Liver (tissue), 9 donors: ENCODE measurements around the gene BBIP1. TPM values are rescaled to one million over a fixed set of nuclear protein-coding genes. Genes with fewer than 3 reads are reported as not detected.

Source experiments
- DNase-seq: peaks from one replicate; pipeline ENCODE4 v3.0.0-alpha.2; 2017; ENCODE audit warnings: low spot score
- H3K27ac ChIP-seq, 2 donors: one replicate each; pipeline ENCODE4 v1.7.0; 2013; ENCODE audit warnings: inconsistent platforms in 2 of 2, low read length in 2 of 2, control low read depth in 1 of 2, low read depth in 1 of 2, mild to moderate bottlenecking in 1 of 2
- H3K27me3 ChIP-seq, 4 donors: one replicate each; pipeline versions ENCODE4 v1.6.1 to v1.7.0; 2013; ENCODE audit warnings: low read length in 3 of 4, inconsistent platforms in 1 of 4, mild to moderate bottlenecking in 1 of 4, moderate library complexity in 1 of 4; ENCODE audit not compliant: control insufficient read depth in 4 of 4, insufficient read depth in 4 of 4
- H3K36me3 ChIP-seq, 4 donors: one replicate each; pipeline versions ENCODE4 v1.6.1 to v1.7.0; 2013; ENCODE audit warnings: low read length in 3 of 4, mild to moderate bottlenecking in 3 of 4, low read depth in 1 of 4, moderate library complexity in 1 of 4; ENCODE audit not compliant: control insufficient read depth in 4 of 4, insufficient read depth in 3 of 4
- H3K4me1 ChIP-seq, 4 donors: one replicate each; pipeline versions ENCODE4 v1.6.1 to v1.7.0; 2013; ENCODE audit warnings: low read length in 3 of 4, mild to moderate bottlenecking in 3 of 4, moderate library complexity in 1 of 4; ENCODE audit not compliant: control insufficient read depth in 4 of 4, insufficient read depth in 4 of 4
- H3K4me3 ChIP-seq, 3 donors: one replicate each; pipeline versions ENCODE4 v1.6.1 to v1.7.0; 2013; ENCODE audit warnings: low read length in 3 of 3, control low read depth in 1 of 3, low read depth in 1 of 3, mild to moderate bottlenecking in 1 of 3
- H3K9ac ChIP-seq, 2 donors: one replicate each; pipeline ENCODE4 v1.7.0; 2013; ENCODE audit warnings: low read length in 2 of 2, mild to moderate bottlenecking in 2 of 2, moderate library complexity in 2 of 2, control low read depth in 1 of 2, low read depth in 1 of 2
- H3K9me3 ChIP-seq, 4 donors: one replicate each; pipeline versions ENCODE4 v1.6.1 to v1.7.0; 2013; ENCODE audit warnings: low read length in 3 of 4; ENCODE audit not compliant: control insufficient read depth in 4 of 4
- ATF3 ChIP-seq: IDR thresholded peaks from 2 replicates; pipeline ENCODE4 v1.6.1; 2016; ENCODE audit warnings: antibody characterized with exemption
- CTCF ChIP-seq: fragments of 150-350 bp; IDR thresholded peaks from 2 replicates; pipeline ENCODE4 v1.5.1; 2017; ENCODE audit warnings: improper control_type of control experiment, low read depth, low read length; ENCODE audit not compliant: missing input control
- EGR1 ChIP-seq, 2 donors: IDR thresholded peaks; 2 replicates each; pipeline ENCODE4 v1.6.1; 2016 to 2018; ENCODE audit warnings: antibody characterized with exemption in 2 of 2, low read depth in 2 of 2
- FOXA1 ChIP-seq: IDR thresholded peaks from 2 replicates; pipeline ENCODE4 v1.6.1; 2016; ENCODE audit warnings: antibody characterized with exemption
- FOXA2 ChIP-seq: IDR thresholded peaks from 2 replicates; pipeline ENCODE4 v1.6.1; 2016; ENCODE audit warnings: antibody characterized with exemption
- GABPA ChIP-seq, 2 donors: IDR thresholded peaks in 1 of 2; conservative IDR thresholded peaks in 1 of 2; 2 replicates each; pipeline ENCODE4 v1.6.1; 2016; ENCODE audit warnings: antibody characterized with exemption in 2 of 2, mild to moderate bottlenecking in 1 of 2, moderate library complexity in 1 of 2
- HNF4A ChIP-seq, 2 donors: conservative IDR thresholded peaks; 2 replicates each; pipeline ENCODE4 v1.6.1; 2016; ENCODE audit warnings: antibody characterized with exemption in 2 of 2, mild to moderate bottlenecking in 2 of 2
- HNF4G ChIP-seq: IDR thresholded peaks from 2 replicates; pipeline ENCODE4 v1.6.1; 2016; ENCODE audit warnings: antibody characterized with exemption
- JUND ChIP-seq, 2 donors: IDR thresholded peaks; 2 replicates each; pipeline ENCODE4 v1.6.1; 2016; ENCODE audit warnings: antibody characterized with exemption in 2 of 2
- NR2F2 ChIP-seq: IDR thresholded peaks from 2 replicates; pipeline ENCODE4 v1.6.1; 2016; ENCODE audit warnings: antibody characterized with exemption
- RAD21 ChIP-seq, 2 donors: IDR thresholded peaks; 2 replicates each; pipeline ENCODE4 v1.6.1; 2016; ENCODE audit warnings: antibody characterized with exemption in 2 of 2, mild to moderate bottlenecking in 2 of 2
- REST ChIP-seq: IDR thresholded peaks from 2 replicates; pipeline ENCODE4 v1.6.1; 2016; ENCODE audit warnings: antibody characterized with exemption, mild to moderate bottlenecking
- RXRA ChIP-seq, 2 donors: IDR thresholded peaks; 2 replicates each; pipeline ENCODE4 v1.6.1; 2017 to 2018; ENCODE audit warnings: antibody characterized with exemption in 2 of 2, mild to moderate bottlenecking in 1 of 2
- SP1 ChIP-seq: IDR thresholded peaks from 2 replicates; pipeline ENCODE4 v1.6.1; 2018; ENCODE audit warnings: antibody characterized with exemption, mild to moderate bottlenecking
- TAF1 ChIP-seq: conservative IDR thresholded peaks from 2 replicates; pipeline ENCODE4 v1.6.1; 2016; ENCODE audit warnings: antibody characterized with exemption, mild to moderate bottlenecking
- YY1 ChIP-seq: IDR thresholded peaks from 2 replicates; pipeline ENCODE4 v1.6.1; 2016; ENCODE audit warnings: antibody characterized with exemption, mild to moderate bottlenecking
- WGBS: extraction: QIAGEN DNeasy Blood & Tissue Kit; methylation state at CpG from one replicate; pipeline ENCODE4 v1.1.7; 2013; 5-methylcytosine and 5-hydroxymethylcytosine counted together
- polyA plus RNA-seq, 2 donors: library from polyadenylated mRNA; stranded (reverse) in 1 of 2; unstranded in 1 of 2; fragments of 200-250 nt in 1 of 2; fragments of >200 nt in 1 of 2; fragmentation: Nextera tagmentation in 1 of 2; extraction: Ambion mirVana in 1 of 2; gene quantifications; one replicate each; pipeline versions ENCODE4 v1.2.1 to v1.2.3, GENCODE V29; 2013 to 2015
- total RNA-seq, 2 donors: library from RNA; depleted of rRNA; stranded (reverse); fragments of >200 nt; gene quantifications; one replicate each; pipeline ENCODE4 v1.2.3, GENCODE V29; 2014
- donor health status: healthy.
- donor health status: healthy.
- donor health status: healthy.
- donor health status: healthy.
- donor health status: healthy.

Gene BBIP1
- total and polyA plus RNA-seq, 4 donors = 10.4 to 15.8 (median 11.1) TPM

GRCh38 chr10:110900983-110901382 is 18.0 kb downstream of the BBIP1 start:
- peaks cover 3 to 10% (median 4%) of the 10 kb centered on the region in 4 donors for H3K4me1 ChIP-seq
- H3K27me3 ChIP-seq = no peaks in the 10 kb centered on the region
- H3K36me3 ChIP-seq = peaks cover 0 to 21% (median 8%) of the 10 kb centered on the region in 4 donors
- no peak overlapping the region for H3K27ac ChIP-seq
- WGBS = 95% methylated on average over 2 of the region's 2 CpGs
- no peak for DNase-seq
- no peaks in the 10 kb centered on the region for H3K9me3 ChIP-seq
- no peak overlapping the region for H3K4me3 ChIP-seq
- H3K9ac ChIP-seq = no peak overlapping the region
- no peak for TF ChIP-seq RXRA (IDR thresholded peaks at IDR 0.05)
- no peak for TF ChIP-seq GABPA (IDR thresholded peaks at IDR 0.05 in 1 of 2, conservative IDR thresholded peaks at IDR 0.05 in 1 of 2)
- no peak for TF ChIP-seq CTCF

- DNase-seq = no peak
- no peaks in the 10 kb centered on the region for H3K27me3 ChIP-seq
- peaks cover 3 to 11% (median 6%) of the 10 kb centered on the region in 4 donors for H3K4me1 ChIP-seq
- no peak overlapping the region for H3K27ac ChIP-seq
- H3K4me3 ChIP-seq = no peak overlapping the region
- no peaks in the 10 kb centered on the region for H3K9me3 ChIP-seq
- TF ChIP-seq REST (no peak), RXRA (IDR thresholded peaks at IDR 0.05) (no peak), YY1 (no peak), RAD21 (IDR thresholded peaks at IDR 0.05) (no peak), CTCF (no peak), FOXA1 (no peak), HNF4A (conservative IDR thresholded peaks at IDR 0.05) (no peak), TAF1 (no peak), JUND (IDR thresholded peaks at IDR 0.05) (no peak), HNF4G (no peak), GABPA (IDR thresholded peaks at IDR 0.05 in 1 of 2, conservative IDR thresholded peaks at IDR 0.05 in 1 of 2) (no peak), SP1 (no peak), EGR1 (IDR thresholded peaks at IDR 0.05; ENCODE audit: low read depth in 2 of 2) (no peak), ATF3 (no peak), FOXA2 (no peak), NR2F2 (no peak)
- peaks cover 0 to 35% (median 12%) of the 10 kb centered on the region in 4 donors for H3K36me3 ChIP-seq
- H3K9ac ChIP-seq = no peak overlapping the region
These were observed 20.6 kb downstream of the BBIP1 start for GRCh38 chr10:110898391-110898790.
